PC-3 (cell line): ENCODE measurements around the gene YIF1B.

Experiments
- EZH2 ChIP-seq: fragments of 300-600 bp; sonication (generic); IDR thresholded peaks from one replicate; pipeline ENCODE4 v1.6.1; 2017; ENCODE audit warnings: antibody characterized with exemption, mild to moderate bottlenecking, low read length; ENCODE audit not compliant: unreplicated experiment
- EZH2phosphoT487 ChIP-seq: fragments of 300-600 bp; sonication (generic); IDR thresholded peaks from 2 replicates; pipeline ENCODE4 v1.6.1; 2018; ENCODE audit warnings: mild to moderate bottlenecking, antibody characterized with exemption, low read length, borderline replicate concordance

DNA sequence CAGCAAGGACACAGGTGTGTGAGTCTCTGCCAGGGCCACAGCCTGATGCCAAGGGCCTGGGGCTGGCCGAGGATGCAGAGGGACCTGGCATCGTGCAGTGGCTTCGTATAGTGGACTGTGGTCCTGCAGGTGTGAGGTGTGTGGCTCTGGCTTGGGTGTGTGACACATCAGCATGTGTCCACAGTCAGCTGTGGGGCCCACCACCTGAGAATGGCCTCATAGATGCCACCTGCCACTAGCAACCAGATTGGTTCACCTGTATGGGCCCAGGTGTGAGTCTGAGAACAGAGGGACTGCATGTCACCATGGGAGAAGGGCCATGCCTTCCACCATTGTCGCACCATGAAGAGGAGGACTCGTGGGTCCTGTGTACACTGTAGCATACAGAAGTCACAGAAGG lies 62.0 kb downstream of the YIF1B start:
- TF ChIP-seq EZH2 (no peak), EZH2phosphoT487 (no peak)
